G401 (cell line): Measurements from ENCODE around the gene PHKB. TPM values are rescaled to one million over a fixed set of nuclear protein-coding genes. Genes with fewer than 3 reads are reported as not detected.
A peak's percentile ranks its signal among the peaks of the same experiment; 100 is the strongest.

ENCODE experiments used
- DNase-seq: peaks from one replicate; pipeline ENCODE4 v3.0.0-alpha.2; 2015; ENCODE audit warnings: low spot score
- in situ Hi-C: cut with HindIII; loops from 2 replicates; pipeline ENCODE4 v1.10.0; 2016; ENCODE audit warnings: low sequenced_read_pairs, mixed read lengths
- total RNA-seq: library from RNA; depleted of rRNA; stranded (reverse); fragments of >200 nt; shearing (Covaris generic); gene quantifications from 2 replicates; pipeline ENCODE4 v1.2.3, GENCODE V29; 2014

PHKB gene
- total RNA-seq, 1 experiment from 2014 or later = 48.7 TPM

- no peak for DNase-seq
- in situ Hi-C loops = no loop called here
Observed at GRCh38 chr16:47712276-47713224, 251.4 kb downstream of the PHKB start.

- DNase-seq = no peak
- in situ Hi-C loops = no loop called here
Observed at GRCh38 chr16:47713225-47713595, 252.1 kb downstream of the PHKB start.

- DNase-seq = no peak
- in situ Hi-C loops = no loop called here
Observed at GRCh38 chr16:47715442-47716083, 254.4 kb downstream of the PHKB start.

GRCh38 chr16:47716571-47716970 lies 255.4 kb downstream of the PHKB start:
- in situ Hi-C loops = no loop called here
- no peak for DNase-seq

- no peak for DNase-seq
- in situ Hi-C loops = no loop called here
Observed at GRCh38 chr16:47719713-47720112, 258.6 kb downstream of the PHKB start.

GRCh38 chr16:47721006-47721637 lies 260.0 kb downstream of the PHKB start:
- in situ Hi-C loops = no loop called here
- no peak for DNase-seq

GRCh38 chr16:47722046-47722445 lies 260.9 kb downstream of the PHKB start:
- DNase-seq = peak; percentile 47
- in situ Hi-C loops = no loop called here

GRCh38 chr16:47724115-47724785 lies 263.1 kb downstream of the PHKB start:
- in situ Hi-C loops = no loop called here
- DNase-seq = no peak

GRCh38 chr16:47725188-47725695 lies 264.1 kb downstream of the PHKB start:
- in situ Hi-C loops = no loop called here
- DNase-seq = no peak

- no peak for DNase-seq
- in situ Hi-C loops = no loop called here
Observed at GRCh38 chr16:47726031-47726675, 265.0 kb downstream of the PHKB start.

- DNase-seq = no peak
- in situ Hi-C loops = no loop called here
Observed at GRCh38 chr16:47727131-47727530, 266.0 kb downstream of the PHKB start.

- no peak for DNase-seq
- in situ Hi-C loops = no loop called here
Observed at GRCh38 chr16:47728205-47728604, 267.1 kb downstream of the PHKB start.

GRCh38 chr16:47729701-47730100 lies 268.6 kb downstream of the PHKB start:
- in situ Hi-C loops = no loop called here
- no peak for DNase-seq

- in situ Hi-C loops = no loop called here
- DNase-seq = no peak
Observed at GRCh38 chr16:47731252-47731651, 270.1 kb downstream of the PHKB start.

- no peak for DNase-seq
- in situ Hi-C loops = no loop called here
Observed at GRCh38 chr16:47732122-47732521, 271.0 kb downstream of the PHKB start.

GRCh38 chr16:47732523-47733111 lies 271.5 kb downstream of the PHKB start:
- in situ Hi-C loops = no loop called here
- no peak for DNase-seq

- in situ Hi-C loops = no loop called here
- no peak for DNase-seq
Observed at GRCh38 chr16:47734081-47734857, 273.1 kb downstream of the PHKB start.
